Amniotic epithelial cell (primary cell): Measurements from ENCODE around the gene TBC1D9B.
"Not testable (repeated sequence)": the region's sequence is repeated elsewhere in the genome, so short reads cannot be mapped to it uniquely, and the experiment has no call there.

ENCODE experiments used
- DNase-seq: peaks from one replicate; pipeline ENCODE4 v3.0.0-alpha.2; 2010; ENCODE audit warnings: low read depth

Gene TBC1D9B

DNA sequence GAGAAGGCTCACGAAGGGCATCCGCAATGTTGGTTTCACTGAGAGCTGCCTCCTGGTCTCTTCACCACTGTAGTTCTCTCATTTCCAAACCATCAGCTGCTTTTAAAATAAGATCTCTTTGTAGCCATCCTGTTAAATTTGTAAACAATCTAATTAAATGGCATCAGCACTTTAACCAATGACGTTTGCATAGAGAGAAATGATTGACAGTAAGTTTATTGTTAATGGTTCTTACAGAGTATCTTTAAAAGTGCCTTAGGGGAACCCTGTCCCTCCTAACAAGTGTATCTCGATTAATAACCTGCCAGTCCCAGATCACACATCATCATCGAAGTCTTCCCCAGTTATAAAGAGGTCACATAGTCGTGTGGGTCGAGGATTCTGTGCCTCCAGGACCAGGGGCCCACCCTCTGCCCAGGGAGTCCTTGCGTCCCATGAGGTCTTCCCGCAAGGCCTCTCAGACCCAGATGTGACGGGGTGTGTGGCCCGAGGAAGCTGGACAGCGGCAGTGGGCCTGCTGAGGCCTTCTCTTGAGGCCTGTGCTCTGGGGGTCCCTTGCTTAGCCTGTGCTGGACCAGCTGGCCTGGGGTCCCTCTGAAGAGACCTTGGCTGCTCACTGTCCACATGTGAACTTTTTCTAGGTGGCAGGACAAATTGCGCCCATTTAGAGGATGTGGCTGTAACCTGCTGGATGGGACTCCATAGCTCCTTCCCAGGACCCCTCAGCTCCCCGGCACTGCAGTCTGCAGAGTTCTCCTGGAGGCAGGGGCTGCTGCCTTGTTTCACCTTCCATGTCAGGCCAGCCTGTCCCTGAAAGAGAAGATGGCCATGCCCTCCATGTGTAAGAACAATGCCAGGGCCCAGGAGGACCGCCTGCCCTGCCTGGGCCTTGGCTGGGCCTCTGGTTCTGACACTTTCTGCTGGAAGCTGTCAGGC, 70.4 kb downstream of the TBC1D9B start:
- no peak for DNase-seq

DNA sequence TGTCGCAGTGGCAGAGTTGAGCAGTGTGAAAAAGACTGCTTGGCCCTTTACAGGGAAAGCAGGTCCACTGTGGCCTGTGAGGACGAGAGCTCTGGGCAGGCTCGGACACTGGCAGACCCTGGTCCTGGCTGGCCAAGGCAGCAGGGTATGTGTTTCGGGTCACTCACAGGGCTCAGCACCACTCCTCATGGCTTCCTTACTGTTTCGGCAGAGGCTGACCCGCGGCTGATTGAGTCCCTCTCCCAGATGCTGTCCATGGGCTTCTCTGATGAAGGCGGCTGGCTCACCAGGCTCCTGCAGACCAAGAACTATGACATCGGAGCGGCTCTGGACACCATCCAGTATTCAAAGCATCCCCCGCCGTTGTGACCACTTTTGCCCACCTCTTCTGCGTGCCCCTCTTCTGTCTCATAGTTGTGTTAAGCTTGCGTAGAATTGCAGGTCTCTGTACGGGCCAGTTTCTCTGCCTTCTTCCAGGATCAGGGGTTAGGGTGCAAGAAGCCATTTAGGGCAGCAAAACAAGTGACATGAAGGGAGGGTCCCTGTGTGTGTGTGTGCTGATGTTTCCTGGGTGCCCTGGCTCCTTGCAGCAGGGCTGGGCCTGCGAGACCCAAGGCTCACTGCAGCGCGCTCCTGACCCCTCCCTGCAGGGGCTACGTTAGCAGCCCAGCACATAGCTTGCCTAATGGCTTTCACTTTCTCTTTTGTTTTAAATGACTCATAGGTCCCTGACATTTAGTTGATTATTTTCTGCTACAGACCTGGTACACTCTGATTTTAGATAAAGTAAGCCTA, 71.3 kb downstream of the TBC1D9B start:
- DNase-seq: peak; percentile 59

DNA sequence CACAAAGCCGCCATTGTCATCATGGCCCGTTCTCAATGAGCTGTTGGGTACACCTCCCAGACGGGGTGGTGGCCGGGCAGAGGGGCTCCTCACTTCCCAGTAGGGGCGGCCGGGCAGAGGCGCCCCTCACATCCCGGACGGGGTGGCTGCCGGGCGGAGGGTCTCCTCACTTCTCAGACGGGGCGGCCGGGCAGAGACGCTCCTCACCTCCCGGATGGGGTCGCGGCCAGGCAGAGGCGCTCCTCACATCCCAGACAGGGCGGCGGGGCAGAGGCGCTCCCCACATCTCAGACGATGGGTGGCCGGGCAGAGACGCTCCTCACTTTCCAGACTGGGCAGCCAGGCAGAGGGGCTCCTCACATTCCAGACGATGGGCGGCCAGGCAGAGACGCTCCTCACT, 72.8 kb downstream of the TBC1D9B start:
- not testable (repeated sequence) for DNase-seq

DNA sequence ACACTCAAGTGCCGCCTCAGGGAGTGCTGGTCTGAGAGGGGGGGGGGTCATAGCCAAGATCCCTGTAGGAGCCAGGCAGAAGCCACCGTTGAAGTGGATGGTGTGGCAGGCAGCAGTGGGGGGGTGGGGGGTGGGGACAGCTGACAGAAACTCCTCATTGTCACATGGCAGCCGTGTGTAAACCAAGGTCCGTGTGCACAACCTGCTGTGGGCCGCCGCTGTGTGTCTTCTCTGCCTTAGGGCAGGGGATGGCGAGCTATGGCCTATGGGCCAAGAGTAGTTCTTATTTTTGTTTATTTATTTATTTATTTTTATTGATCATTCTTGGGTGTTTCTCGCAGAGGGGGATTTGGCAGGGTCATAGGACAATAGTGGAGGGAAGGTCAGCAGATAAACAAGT, 73.6 kb downstream of the TBC1D9B start:
- DNase-seq: no peak

DNA sequence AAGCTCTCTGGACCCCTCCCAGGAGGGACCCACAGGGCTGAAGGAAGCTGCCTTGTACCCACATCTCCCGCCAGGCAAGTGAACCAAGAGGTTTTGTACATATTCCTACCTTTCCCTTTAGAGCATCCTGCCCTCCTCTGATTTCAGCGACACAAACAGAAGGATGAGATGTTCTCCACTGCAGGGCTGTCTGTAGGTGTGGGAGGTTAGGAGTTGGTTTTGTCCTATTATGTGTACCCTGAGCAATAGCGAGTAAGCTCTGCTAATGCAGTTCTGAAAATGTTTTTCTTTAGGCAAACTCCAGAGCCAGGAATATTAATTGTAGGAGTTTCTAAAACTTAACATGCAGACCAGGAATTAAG, 74.0 kb downstream of the TBC1D9B start:
- DNase-seq: no peak

DNA sequence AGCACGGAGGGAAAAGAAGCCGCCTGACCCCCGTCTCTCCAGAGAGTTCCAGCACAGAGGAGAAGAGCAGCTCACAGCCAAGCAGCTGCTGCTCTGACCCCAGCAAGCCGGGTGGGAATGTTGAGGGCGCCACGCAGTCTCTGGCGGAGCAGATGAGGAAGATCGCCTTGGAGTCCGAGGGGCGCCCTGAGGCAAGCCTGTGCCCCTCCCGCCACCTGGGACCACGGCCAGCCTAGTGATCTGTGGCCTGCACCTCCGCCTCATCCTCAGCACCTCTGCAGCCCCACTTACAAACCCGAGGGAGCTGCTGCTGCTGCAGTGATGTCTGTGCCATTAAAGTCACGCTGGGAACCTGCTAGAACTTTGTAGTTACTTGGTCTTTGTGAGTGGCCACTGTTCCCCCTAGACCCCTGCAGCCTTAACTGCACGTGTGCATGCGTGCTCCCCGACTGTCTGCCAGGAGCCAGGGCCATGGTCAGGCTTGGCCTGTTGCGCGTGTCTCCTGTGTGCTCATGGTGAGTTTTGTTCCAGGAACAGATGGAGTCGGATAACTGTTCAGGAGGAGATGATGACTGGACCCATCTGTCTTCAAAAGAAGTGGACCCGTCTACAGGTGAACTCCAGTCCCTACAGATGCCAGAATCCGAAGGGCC, 74.5 kb downstream of the TBC1D9B start:
- no peak for DNase-seq

DNA sequence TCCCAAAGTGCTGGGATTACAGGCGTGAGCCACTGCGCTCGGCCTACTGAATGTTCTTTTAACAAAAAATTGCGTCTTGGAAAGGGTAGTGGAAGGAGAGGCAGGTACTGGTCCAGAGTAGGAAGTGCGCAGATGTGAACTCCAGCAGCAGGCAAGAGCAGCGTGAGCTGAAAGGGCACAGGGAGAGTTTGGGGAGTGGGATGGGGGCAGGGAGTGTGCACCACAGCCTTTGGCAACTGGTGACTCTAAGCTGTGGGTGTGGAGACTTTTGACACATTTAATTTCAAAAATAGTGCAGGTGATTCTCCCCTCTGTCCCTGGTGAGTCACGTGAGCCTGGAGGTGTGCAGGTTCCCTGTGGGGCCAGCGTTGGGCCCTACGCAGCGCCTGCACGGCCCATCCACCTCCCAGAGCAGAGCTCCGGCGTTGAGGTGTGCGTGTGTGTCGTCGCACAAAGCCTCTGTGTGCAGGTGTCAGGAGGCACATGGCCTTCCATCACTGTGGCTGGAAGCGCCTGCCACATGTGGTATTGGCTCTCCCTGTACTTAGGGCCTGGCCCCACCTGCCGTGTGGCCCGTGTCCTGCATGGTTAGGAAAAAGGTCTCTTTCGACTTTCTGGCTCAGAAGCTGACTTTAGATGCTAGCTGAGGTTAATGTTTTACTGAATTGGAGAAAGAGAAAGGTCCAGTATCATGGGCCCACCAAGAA, 75.5 kb downstream of the TBC1D9B start:
- DNase-seq: no peak

DNA sequence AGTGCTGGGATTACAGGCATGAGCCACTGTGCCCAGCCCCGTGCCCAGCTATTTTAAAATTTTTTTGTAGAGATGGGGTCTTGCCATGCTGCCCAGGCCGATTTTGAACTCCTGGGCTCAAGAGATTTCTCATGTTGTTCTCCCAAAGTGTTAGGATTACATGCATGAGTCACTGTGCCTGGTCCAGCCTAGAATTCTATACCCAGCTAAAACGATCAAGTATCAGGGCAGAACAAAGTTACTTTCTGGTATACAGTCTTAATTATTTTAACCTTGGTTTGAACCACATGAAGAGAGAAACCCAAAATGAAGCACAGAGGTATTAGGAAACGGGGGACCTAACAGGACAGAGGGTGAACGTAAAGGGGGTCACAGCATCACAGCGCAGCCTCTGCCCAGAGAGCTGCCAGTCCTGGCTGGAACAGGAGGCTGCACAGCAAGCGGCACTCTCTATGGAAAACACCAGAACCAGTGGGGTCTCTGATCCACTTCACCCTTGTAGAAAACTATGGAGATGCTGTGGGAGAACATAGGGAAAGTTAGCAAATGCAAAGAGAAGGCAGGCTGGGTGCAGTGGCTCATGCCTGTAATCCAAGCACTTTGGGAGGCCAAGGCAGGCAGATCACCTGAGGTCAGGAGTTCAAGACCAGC, 76.8 kb downstream of the TBC1D9B start:
- no peak for DNase-seq

DNA sequence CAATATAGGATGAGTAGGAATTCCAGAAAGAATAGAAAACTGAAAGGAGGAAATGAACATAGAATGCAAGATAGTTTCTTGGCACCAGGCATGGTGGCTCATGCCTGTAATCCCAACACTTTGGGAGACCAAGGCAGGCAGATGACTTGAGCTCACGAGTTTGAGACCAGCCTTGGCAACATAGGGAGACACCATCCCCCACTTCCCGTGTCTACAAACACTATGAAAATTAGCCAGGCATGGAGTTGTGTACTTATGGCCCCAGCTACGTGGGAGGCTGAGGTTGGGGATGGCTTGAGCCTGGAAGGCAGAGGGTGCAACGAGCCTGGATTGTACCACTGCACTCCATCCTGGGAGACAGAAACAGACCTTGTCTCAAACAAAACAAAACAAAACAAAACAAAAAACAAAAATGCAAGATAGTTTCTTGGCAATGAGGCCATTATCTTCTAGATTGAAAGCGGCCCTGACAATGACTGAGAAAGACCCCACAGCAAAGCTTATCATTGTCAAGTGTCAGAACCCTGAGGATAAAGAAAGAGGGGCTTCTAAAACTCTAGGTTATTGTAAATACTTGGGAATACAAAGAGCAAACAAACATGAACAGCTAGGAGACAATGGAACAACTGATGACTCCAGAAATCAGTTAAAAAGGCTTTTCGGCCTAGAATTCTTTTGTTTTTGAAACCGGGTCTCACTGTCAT, 77.8 kb downstream of the TBC1D9B start:
- no peak for DNase-seq

DNA sequence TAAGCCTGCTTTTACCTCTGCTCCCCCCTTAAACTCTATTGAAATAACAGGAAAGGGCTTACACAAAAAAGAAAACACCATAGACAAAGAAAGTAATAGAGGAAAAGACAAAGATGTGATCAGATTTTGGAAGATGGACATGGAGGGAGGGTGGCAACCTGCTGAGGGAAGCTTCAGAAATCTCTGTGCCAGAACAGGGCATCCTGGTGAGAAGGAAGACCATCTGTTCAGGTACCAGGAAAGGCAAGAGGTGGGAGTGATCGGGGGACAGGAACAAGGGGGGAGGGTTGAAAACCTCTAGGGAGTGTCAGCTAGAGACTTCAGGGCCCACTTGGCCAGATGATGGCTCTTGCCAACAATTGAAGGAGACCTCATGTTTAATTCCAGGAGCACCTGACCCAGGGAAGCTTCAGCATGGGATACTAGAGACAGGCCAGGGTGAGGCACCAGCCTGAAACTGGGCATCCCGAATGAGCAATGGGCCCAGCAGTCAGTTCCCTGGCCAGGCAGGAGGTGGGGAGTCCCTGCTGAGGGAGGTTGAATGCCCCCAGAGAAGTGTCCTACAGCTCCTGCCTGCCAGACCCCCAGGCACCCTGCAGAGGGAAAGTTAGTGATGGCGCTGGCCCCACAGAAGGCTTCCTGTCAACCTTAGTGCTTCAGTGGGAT, 78.8 kb downstream of the TBC1D9B start:
- no peak for DNase-seq

DNA sequence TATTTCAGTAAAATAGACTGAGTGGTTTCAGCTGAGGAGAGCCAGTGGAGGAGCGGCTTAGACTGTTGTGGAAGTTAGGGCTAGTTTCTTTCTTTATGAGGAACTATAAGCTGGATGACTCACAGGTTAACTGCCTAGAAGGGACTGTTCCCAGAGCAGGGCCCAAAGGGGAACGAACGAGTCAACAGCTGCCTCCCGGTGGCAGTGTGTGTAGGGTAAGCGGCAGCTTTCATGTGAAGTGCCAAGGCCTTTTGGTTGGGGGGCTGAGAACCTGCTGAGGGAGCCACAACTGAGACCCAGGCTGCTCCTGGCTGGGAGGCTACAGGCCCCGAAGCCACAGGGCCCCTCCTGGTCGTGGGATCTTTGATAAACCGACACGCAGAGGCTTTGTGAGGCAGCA, 80.0 kb downstream of the TBC1D9B start:
- DNase-seq: peak; percentile 78

DNA sequence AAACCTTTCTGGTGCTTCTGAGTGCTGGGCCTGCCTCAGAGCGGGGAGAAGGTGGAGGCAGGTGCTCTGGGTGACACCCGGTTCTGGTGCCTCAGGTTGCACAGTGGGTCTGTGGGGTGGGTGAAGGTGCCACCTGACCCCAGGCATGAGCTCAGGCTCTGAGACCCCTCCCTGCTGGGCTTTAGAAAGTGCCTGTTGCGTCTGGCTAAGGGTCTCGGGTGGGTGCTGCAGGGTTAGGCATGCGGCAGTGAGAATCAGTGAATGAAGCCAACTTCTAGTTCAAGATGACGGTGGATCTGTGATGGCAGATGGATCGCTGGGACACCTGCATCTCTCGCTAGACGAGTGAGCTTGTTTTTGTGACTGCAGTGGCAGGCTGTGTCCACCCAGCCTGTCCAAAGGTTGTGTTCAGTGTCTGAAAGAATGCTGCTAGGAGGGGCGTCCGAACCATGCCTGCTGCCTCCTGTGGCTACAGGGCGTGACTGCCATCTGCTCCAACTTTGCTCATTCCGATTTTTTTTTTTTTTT, 82.0 kb downstream of the TBC1D9B start:
- DNase-seq: no peak

DNA sequence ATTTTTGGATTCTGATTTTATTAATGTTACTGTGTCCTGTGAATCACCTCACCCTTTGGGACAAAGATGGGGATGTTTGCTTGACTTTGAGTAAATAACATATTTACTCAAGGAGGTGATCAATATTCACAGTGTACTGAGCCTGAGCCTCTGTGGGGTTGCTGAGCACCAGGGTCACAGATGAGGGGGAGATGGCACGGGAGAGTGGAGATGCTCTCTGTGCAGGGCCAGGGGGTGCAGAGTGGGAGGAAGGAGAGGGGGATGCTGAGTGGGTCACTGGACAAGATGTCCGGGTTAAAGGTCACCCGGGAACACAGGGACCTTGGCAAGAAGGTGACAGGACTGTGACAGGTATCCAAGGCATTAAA, 83.0 kb downstream of the TBC1D9B start:
- no peak for DNase-seq

DNA sequence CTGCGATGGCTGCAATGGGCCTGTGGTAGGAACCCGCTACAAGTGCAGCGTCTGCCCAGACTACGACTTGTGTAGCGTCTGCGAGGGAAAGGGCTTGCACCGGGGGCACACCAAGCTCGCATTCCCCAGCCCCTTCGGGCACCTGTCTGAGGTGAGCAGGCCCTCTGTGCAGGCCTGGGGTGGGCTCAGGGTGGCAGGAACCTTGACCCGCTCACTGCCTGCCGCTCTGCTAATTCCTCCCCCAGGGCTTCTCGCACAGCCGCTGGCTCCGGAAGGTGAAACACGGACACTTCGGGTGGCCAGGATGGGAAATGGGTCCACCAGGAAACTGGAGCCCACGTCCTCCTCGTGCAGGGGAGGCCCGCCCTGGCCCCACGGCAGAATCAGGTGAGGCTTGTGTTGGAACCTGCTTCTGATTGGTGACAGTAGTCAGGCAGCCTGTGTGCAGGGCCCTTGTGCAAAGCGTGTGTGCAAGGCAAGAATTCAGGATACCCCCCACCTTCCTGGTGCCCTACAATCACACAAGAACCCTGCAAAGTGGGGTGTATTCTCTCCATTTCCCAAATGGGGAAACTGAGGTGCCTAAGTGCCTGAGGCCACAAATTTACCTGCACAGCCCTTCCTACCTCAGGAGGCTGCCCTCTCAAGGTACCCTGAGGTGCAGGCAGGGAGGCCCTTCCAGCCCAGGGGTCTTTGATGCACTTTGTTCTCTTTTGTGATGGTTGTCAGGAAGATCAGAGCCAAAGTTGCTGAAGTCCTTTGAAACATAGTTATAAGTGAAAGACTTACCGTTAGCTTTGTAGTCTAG, 83.6 kb downstream of the TBC1D9B start:
- no peak for DNase-seq

DNA sequence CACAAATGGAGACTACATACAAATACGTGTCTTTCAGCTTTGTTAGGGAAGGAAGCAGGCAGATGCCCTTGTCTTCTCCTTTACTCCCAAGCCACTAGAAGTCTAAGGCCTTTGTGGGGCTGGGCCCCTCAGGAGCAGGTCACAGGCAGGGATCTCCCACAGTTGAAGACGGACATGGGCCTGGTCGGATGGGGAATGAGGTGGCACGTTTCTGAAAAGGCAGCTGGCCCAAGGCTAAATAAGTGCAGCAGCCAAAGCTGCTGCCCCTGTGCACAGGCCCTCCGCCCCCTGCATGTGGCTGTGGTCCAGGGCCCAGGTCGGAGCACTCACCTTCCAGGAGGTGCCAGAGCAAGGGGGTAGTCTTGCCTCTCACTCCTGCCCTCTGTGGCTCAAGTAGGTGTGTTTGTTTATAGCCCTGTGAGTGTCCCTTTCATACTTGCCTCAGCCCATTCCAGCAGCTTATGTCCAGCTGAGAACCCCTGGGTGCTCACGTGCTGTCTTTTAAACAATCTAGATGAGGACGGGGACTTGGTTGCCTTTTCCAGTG, 85.2 kb downstream of the TBC1D9B start:
- DNase-seq: no peak

DNA sequence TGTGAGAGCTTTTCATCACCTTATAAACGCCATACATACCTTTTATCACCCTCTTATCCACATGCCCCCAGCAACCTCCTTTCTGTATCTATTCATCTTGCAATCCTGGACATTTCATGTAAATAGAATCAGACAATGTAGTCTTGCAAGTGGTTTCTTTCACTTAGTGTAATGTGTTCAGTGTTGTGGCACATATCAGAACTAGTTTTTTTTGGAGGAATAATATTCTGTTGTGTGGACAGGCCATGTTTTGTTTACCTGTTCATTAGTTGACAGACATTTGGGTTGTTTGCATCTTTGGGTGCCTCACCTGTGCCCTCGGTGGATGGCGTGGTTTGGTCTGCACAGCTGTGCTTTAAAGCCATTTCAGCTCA, 85.7 kb downstream of the TBC1D9B start:
- DNase-seq: no peak

DNA sequence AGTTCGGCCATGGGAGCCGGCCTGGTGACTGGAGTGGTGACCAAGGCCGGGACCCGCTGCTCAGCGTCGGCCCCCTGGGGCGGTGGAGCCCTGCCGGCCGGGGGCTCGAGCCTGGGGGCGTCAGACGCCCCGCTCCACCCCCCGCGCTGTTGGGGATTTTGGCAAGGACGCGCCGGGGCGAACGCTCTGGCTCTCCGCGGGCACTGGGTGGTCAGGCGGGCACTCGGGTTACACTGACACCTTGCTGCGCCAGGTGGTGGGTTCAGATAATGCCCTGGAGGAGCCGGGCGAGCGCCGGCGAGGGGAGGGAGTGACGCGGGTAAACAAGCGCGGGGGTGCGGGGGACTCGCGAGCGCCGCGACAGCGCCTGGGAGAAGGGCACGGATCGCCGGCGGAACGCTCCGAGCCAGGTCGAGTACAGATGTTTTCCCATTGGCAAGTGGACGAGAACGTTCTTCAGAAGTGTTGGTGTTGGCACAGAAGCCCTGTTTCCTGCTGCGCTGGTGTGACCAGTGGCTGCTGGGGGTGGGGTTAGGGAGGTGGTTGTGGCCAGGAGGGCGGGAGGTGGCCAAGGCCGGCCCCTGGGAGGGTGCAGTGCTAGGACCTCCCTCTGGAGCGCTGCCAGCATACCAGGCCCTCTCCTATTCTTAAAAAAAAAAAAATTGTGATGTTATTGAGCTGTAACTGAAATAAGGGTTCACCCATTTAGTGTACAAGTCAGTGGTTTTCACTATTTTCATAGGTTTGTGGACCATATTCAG, 86.2 kb downstream of the TBC1D9B start:
- DNase-seq: peak; percentile 88
